Ascending aorta (tissue), 2 donors: ENCODE measurements around the gene TM4SF18. TPM values are rescaled to one million over a fixed set of nuclear protein-coding genes. Genes with fewer than 3 reads are reported as not detected.

Experiments
- DNase-seq, 2 donors: peaks; one replicate each; pipeline ENCODE4 v3.0.0-alpha.2; 2019; ENCODE audit warnings: low spot score in 2 of 2
- H3K27ac ChIP-seq, 2 donors: fragments of 200-600 bp; sonication (generic); one replicate each; pipeline ENCODE4 v1.5.1; 2016 to 2017; ENCODE audit warnings: mild to moderate bottlenecking in 1 of 2
- H3K27me3 ChIP-seq: fragments of 200-600 bp; sonication (generic); one replicate; pipeline ENCODE4 v1.5.1; 2017
- H3K36me3 ChIP-seq, 2 donors: fragments of 200-600 bp; sonication (generic); one replicate each; pipeline ENCODE4 v1.5.1; 2016
- H3K4me1 ChIP-seq, 2 donors: fragments of 200-600 bp; sonication (generic); one replicate each; pipeline ENCODE4 v1.5.1; 2016 to 2017; ENCODE audit warnings: mild to moderate bottlenecking in 1 of 2
- H3K4me3 ChIP-seq, 2 donors: fragments of 200-600 bp; sonication (generic); one replicate each; pipeline ENCODE4 v1.5.1; 2016 to 2017; ENCODE audit warnings: mild to moderate bottlenecking in 1 of 2
- H3K9me3 ChIP-seq, 2 donors: fragments of 200-600 bp; sonication (generic); one replicate each; pipeline ENCODE4 v1.5.1; 2016
- CTCF ChIP-seq, 3 experiments: fragments of 200-600 bp in 2 of 3; fragments of 450-650 bp in 1 of 3; sonication (generic) in 2 of 3; IDR thresholded peaks; one replicate each; pipeline ENCODE4 v1.5.1; 2016 to 2019; ENCODE audit warnings: antibody characterized with exemption in 3 of 3, mild to moderate bottlenecking in 1 of 3, moderate library complexity in 1 of 3
- intact Hi-C: fragments of 100-400 bp; cut with DNase I; formaldehyde crosslinking; loops from one replicate; pipeline ENCODE4 v1.15.1; 2023
- total RNA-seq: library from RNA; depleted of rRNA; stranded (reverse); fragments of >200 nt; gene quantifications from one replicate; pipeline ENCODE4 v1.1.0, GENCODE V29; 2016

TM4SF18 gene
- total RNA-seq, 1 donor from 2014 or later = 6.2 TPM

GRCh38 chr3:149356630-149357029 lies 23.2 kb upstream of the TM4SF18 start:
- Histone ChIP-seq H3K4me1 (peaks cover 0 to 3% of the 10 kb centered on the region in 2 donors), H3K27me3 (no peaks in the 10 kb centered on the region), H3K27ac (no peak overlapping the region), H3K9me3 (no peaks in the 10 kb centered on the region), H3K4me3 (no peak overlapping the region), H3K36me3 (no peaks in the 10 kb centered on the region)
- intact Hi-C loops = no loop called here
- no peak for TF ChIP-seq CTCF (IDR thresholded peaks at IDR 0.05)
- DNase-seq = no peak

- H3K4me3 ChIP-seq = no peak overlapping the region
- H3K4me1 ChIP-seq = peaks cover 0 to 3% of the 10 kb centered on the region in 2 donors
- H3K36me3 ChIP-seq = no peaks in the 10 kb centered on the region
- DNase-seq = no peak
- no peaks in the 10 kb centered on the region for H3K27me3 ChIP-seq
- no peak for TF ChIP-seq CTCF (IDR thresholded peaks at IDR 0.05)
- H3K27ac ChIP-seq = no peak overlapping the region
- intact Hi-C loops = no loop called here
- H3K9me3 ChIP-seq = no peaks in the 10 kb centered on the region
Observed at GRCh38 chr3:149356044-149356592, 22.7 kb upstream of the TM4SF18 start.

GRCh38 chr3:149353581-149354184 lies 20.2 kb upstream of the TM4SF18 start:
- no peak overlapping the region for H3K27ac ChIP-seq
- DNase-seq = no peak
- H3K9me3 ChIP-seq = no peaks in the 10 kb centered on the region
- no peak for TF ChIP-seq CTCF (IDR thresholded peaks at IDR 0.05)
- peaks cover 0 to 3% of the 10 kb centered on the region in 2 donors for H3K4me1 ChIP-seq
- H3K4me3 ChIP-seq = no peak overlapping the region
- intact Hi-C loops = loop anchor here (2.0 to 5.0 kb wide), 2 partner anchors 39 to 127 kb away; no protein-coding TSS in a partner anchor
- H3K27me3 ChIP-seq = no peaks in the 10 kb centered on the region
- H3K36me3 ChIP-seq = no peaks in the 10 kb centered on the region

- H3K36me3 ChIP-seq = no peaks in the 10 kb centered on the region
- H3K4me1 ChIP-seq = peaks cover 0 to 3% of the 10 kb centered on the region in 2 donors
- H3K9me3 ChIP-seq = no peaks in the 10 kb centered on the region
- no peak for DNase-seq
- peak; percentile 63 to 76 (median 66) for TF ChIP-seq CTCF (IDR thresholded peaks at IDR 0.05)
- H3K27ac ChIP-seq = no peak overlapping the region
- intact Hi-C loops = loop anchor here (2.0 to 5.0 kb wide), 2 partner anchors 40 to 128 kb away; no protein-coding TSS in a partner anchor
- H3K4me3 ChIP-seq = no peak overlapping the region
- no peaks in the 10 kb centered on the region for H3K27me3 ChIP-seq
Observed at GRCh38 chr3:149352556-149352955, 19.1 kb upstream of the TM4SF18 start.

GRCh38 chr3:149343951-149344350 lies 10.5 kb upstream of the TM4SF18 start:
- intact Hi-C loops = no loop called here
- H3K36me3 ChIP-seq = no peaks in the 10 kb centered on the region
- DNase-seq = no peak
- H3K27ac ChIP-seq = no peak overlapping the region
- H3K4me1 ChIP-seq = peaks cover 0 to 15% of the 10 kb centered on the region in 2 donors
- no peak for TF ChIP-seq CTCF (IDR thresholded peaks at IDR 0.05)
- H3K4me3 ChIP-seq = no peak overlapping the region
- no peaks in the 10 kb centered on the region for H3K27me3 ChIP-seq
- H3K9me3 ChIP-seq = no peaks in the 10 kb centered on the region
